Measurements from ENCODE around the gene RAB11FIP4. TPM values are rescaled to one million over a fixed set of nuclear protein-coding genes. Genes with fewer than 3 reads are reported as not detected.

RAB11FIP4 gene
- total and polyA plus RNA-seq, 10 of the 15 experiments (the other 5 are each of a cell fraction or from before 2014, with no cell fraction given), result 1.4 to 27.0 (median 17.6) TPM

- intact Hi-C loops (cut with micrococcal nuclease; ENCODE audit: unreplicated experiment), result no loop called here
Measured at GRCh38 chr17:31457391-31458234, 66.1 kb downstream of the RAB11FIP4 start.

More at GRCh38 chr17:31457391-31458234, 66.1 kb downstream of the RAB11FIP4 start:
- H3K9ac ChIP-seq (ENCODE audit: control insufficient read depth, insufficient read depth, low read length), result no peak overlapping the region
- no peak overlapping the region for H3K4me2 ChIP-seq (ENCODE audit: control insufficient read depth, insufficient read depth)
- BruUV-seq (replicated peaks), result no TSS peak
- DNase-seq (ENCODE audit: low read depth, low spot score) (no peak), FAIRE-seq (no peak), ATAC-seq (no peak)
- H3K27ac ChIP-seq (ENCODE audit: control insufficient read depth, insufficient read depth), result no peak overlapping the region
- no peak overlapping the region for H3K4me3 ChIP-seq
- no peaks in the 10 kb centered on the region for H3K27me3 ChIP-seq (replicated peaks in 1 of 2; ENCODE audit: control insufficient read depth in 2 of 2, insufficient read depth in 2 of 2, low read length in 1 of 2)
- H3K4me1 ChIP-seq (ENCODE audit: control insufficient read depth, insufficient read depth, low read length), result no peaks in the 10 kb centered on the region
- no peaks in the 10 kb centered on the region for H4K20me1 ChIP-seq (ENCODE audit: control insufficient read depth, insufficient read depth)
- RAD21 ChIA-PET (ENCODE audit: unreplicated experiment), result interaction anchor here (1.3 kb wide), 1 partner anchor 36 kb away, joined by 3 read pairs; no protein-coding TSS in a partner anchor
- TF ChIP-seq SIX5 (IDR thresholded peaks at IDR 0.05; ENCODE audit: low read depth, low read length, severe bottlenecking) (no peak), ZSCAN29 (IDR thresholded peaks at IDR 0.05) (no peak), GABPA (IDR thresholded peaks at IDR 0.05; ENCODE audit: low read depth) (no peak), CEBPB (IDR thresholded peaks at IDR 0.05; ENCODE audit: borderline replicate concordance in 1 of 2, low read depth in 2 of 2, low read length in 2 of 2) (no peak), SPI1 (IDR thresholded peaks at IDR 0.05; ENCODE audit: borderline replicate concordance, insufficient read depth, low read depth, low read length) (no peak), NFYB (IDR thresholded peaks at IDR 0.05; ENCODE audit: insufficient read depth, low read depth, low read length) (no peak), ASH2L (IDR thresholded peaks at IDR 0.05; ENCODE audit: borderline replicate concordance, low read depth) (no peak), BACH1 (IDR thresholded peaks at IDR 0.05; ENCODE audit: borderline replicate concordance) (no peak), SREBF1 (IDR thresholded peaks at IDR 0.05; ENCODE audit: low read length) (no peak), EED (IDR thresholded peaks at IDR 0.05; ENCODE audit: low read depth) (no peak), RFX5 (IDR thresholded peaks at IDR 0.05; ENCODE audit: low read depth, low read length) (no peak), FOS (IDR thresholded peaks at IDR 0.05; ENCODE audit: borderline replicate concordance, extremely low read depth, insufficient read length) (no peak), TCF3 (IDR thresholded peaks at IDR 0.05; ENCODE audit: borderline replicate concordance, insufficient read depth, low read depth, low read length) (no peak), PAX8 (IDR thresholded peaks at IDR 0.05) (no peak), HDAC6 (IDR thresholded peaks at IDR 0.05; ENCODE audit: unreplicated experiment) (no peak), IKZF2 (IDR thresholded peaks at IDR 0.05) (no peak), NR2C1 (IDR thresholded peaks at IDR 0.05) (no peak)
- TF ChIP-seq, protein P1, sequence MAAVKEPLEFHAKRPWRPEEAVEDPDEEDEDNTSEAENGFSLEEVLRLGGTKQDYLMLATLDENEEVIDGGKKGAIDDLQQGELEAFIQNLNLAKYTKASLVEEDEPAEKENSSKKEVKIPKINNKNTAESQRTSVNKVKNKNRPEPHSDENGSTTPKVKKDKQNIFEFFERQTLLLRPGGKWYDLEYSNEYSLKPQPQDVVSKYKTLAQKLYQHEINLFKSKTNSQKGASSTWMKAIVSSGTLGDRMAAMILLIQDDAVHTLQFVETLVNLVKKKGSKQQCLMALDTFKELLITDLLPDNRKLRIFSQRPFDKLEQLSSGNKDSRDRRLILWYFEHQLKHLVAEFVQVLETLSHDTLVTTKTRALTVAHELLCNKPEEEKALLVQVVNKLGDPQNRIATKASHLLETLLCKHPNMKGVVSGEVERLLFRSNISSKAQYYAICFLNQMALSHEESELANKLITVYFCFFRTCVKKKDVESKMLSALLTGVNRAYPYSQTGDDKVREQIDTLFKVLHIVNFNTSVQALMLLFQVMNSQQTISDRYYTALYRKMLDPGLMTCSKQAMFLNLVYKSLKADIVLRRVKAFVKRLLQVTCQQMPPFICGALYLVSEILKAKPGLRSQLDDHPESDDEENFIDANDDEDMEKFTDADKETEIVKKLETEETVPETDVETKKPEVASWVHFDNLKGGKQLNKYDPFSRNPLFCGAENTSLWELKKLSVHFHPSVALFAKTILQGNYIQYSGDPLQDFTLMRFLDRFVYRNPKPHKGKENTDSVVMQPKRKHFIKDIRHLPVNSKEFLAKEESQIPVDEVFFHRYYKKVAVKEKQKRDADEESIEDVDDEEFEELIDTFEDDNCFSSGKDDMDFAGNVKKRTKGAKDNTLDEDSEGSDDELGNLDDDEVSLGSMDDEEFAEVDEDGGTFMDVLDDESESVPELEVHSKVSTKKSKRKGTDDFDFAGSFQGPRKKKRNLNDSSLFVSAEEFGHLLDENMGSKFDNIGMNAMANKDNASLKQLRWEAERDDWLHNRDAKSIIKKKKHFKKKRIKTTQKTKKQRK (IDR thresholded peaks at IDR 0.05; ENCODE audit: low read depth, low read length), result no peak
- TF ChIP-seq, protein P2, sequence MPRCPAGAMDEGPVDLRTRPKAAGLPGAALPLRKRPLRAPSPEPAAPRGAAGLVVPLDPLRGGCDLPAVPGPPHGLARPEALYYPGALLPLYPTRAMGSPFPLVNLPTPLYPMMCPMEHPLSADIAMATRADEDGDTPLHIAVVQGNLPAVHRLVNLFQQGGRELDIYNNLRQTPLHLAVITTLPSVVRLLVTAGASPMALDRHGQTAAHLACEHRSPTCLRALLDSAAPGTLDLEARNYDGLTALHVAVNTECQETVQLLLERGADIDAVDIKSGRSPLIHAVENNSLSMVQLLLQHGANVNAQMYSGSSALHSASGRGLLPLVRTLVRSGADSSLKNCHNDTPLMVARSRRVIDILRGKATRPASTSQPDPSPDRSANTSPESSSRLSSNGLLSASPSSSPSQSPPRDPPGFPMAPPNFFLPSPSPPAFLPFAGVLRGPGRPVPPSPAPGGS (IDR thresholded peaks at IDR 0.05; ENCODE audit: borderline replicate concordance, insufficient read depth, low read depth, low read length, poor library complexity, severe bottlenecking), result no peak
- in situ Hi-C loops (cut with MboI), result no loop called here
- CTCF ChIA-PET, result interaction anchor here (1.1 kb wide), 1 partner anchor 22 kb away, joined by 3 read pairs; no protein-coding TSS in a partner anchor
- no peaks in the 10 kb centered on the region for H3K9me3 ChIP-seq (replicated peaks; ENCODE audit: control insufficient read depth, insufficient read depth, low read length)
- POLR2A ChIA-PET, result no interaction called here
- H2AFZ ChIP-seq (ENCODE audit: control insufficient read depth, low read depth, low read length), result no peak overlapping the region
- H3K79me2 ChIP-seq (ENCODE audit: control insufficient read depth, insufficient read depth, low read length), result no peaks in the 10 kb centered on the region
- no peaks in the 10 kb centered on the region; a peak in 1 of 4 replicates for H3K36me3 ChIP-seq (ENCODE audit: control insufficient read depth in 2 of 2, insufficient read depth in 2 of 2, low read length in 1 of 2)
- SMC1A ChIA-PET (ENCODE audit: uncharacterized antibody, unreplicated experiment), result no interaction called here
- 17% methylated on average over 5 of the region's 10 CpGs for WGBS (ENCODE audit: insufficient coverage, insufficient replicate concordance, low lambda C conversion rate, missing lambda C conversion rate)
